Measurements from ENCODE around the gene BIRC5.

DNA sequence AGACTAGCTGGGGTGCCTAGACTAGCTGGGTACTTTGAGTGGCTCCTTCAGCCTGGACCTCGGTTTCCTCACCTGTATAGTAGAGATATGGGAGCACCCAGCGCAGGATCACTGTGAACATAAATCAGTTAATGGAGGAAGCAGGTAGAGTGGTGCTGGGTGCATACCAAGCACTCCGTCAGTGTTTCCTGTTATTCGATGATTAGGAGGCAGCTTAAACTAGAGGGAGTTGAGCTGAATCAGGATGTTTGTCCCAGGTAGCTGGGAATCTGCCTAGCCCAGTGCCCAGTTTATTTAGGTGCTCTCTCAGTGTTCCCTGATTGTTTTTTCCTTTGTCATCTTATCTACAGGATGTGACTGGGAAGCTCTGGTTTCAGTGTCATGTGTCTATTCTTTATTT is 9.0 kb downstream of the BIRC5 start:
- TF ChIP-seq GATA2 (IDR thresholded peaks at IDR 0.05; ENCODE audit: low read depth, low read length) = no peak
- TF ChIP-seq GATA3 (IDR thresholded peaks at IDR 0.05; ENCODE audit: low read depth, low read length) = no peak
